Suppressor macrophage treated with lipopolysaccharide for 1 hour (primary cell): ENCODE data around the gene KLF2.
A peak's percentile ranks its signal among the peaks of the same experiment; 100 is the strongest.

Source experiments
- DNase-seq, 3 donors: peaks; one replicate each; pipeline ENCODE4 v3.0.0-alpha.2; 2020 to 2022

The KLF2 gene

DNA sequence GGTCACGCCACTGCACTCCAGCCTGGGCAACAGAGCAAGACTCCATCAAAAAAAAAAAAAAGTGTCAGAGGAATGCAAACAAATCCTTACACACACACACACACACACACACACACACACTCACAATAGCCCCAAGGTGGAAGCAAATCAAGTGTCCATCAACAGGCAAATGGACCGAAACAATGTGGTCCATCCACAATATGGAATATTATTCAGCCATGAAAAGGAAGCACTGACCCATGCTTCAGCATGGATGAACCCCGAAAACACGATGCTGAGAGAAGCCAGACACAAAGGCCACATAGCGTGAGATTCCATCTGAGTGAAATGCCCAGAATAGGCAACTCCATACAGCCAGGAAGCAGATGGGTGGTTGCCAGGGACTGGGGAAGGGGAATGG is 16.5 kb upstream of the KLF2 start:
- no peak for DNase-seq

DNA sequence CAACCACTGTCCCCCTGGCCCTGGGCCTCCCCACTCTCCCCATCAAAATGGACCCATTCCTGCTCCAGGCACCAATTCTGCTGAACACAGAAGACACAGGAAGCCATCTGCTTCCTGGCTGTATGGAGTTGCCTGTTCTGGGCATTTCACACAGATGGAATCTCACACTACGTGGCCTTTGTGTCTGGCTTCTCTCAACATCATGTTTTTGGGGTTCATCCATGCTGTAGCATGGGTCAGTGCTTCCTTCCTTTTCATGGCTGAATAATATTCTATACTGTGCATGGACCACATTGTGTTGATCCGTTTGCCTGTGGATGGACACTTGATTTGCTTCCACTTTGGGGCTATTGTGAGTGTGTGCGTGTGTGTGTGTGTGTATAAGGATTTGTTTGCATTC is 15.0 kb upstream of the KLF2 start:
- no peak for DNase-seq

DNA sequence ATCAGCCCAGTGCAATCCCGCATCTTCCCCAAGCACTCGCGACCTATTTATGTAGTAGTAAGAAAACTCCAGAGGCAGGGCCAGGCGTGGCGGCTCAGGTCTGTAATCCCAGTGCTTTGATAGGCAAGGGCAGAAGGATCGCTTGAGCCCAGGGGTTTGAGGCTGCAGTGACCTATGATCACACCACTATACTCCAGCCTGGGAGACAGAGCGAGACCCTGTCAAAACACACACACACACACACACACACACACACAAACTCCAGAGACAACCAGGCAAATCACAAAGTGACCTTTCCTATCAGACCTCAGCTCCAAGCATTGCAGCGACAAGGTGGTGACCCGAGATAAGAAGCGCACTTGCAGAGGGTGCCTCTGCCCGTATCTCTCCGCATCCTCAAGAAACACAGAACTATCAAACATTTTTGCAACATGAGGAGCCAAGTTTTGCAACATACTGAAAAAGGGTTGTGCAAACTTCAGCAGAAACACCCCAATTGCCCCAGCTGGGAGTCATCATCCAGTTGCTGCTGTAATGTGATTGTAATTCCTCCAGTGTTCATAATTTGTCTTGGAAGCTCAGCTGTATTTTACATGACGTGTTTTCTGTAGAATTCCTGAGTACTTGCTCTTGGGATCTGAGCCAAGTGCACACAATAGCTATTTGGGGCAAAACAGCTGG is 8.7 kb upstream of the KLF2 start:
- DNase-seq: peak; percentile 79 to 91 (median 89)

DNA sequence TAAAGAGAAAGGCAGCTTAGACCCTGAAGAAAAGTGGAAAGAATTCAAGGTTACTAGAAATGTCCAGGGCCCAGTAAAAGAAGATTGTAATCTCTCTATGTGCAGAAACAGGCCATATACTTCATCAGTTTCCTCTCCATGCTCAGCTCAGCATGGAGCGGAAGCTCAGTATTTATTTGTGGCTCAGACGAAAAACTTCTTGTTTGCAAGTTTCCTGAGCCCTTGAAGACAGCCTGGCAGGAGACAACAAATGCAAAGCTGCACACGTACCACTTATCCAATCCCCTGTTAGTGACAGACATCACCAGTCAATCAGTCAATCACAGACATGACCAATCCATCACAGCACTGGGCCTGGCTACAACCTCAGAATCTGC is 8.1 kb upstream of the KLF2 start:
- no peak for DNase-seq

DNA sequence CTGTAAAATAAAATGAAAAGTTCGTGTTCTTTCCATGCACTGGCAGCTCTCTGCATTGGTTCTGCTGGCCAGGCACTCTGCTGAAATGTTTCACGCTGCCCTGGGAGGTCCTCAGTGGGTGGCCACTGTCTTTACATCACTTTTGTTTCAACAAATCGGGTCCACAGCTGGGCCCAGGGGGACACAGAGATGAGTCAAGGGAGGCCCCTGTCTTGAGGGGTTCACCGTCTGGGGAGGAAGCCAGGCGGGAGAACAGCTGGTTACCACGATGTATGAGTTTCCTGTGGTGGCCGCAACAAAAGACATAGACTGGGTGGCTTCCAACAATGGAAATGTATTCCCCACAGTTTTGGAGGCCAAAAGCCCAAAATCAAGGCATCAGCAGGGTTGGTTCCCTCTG is 5.1 kb upstream of the KLF2 start:
- peak in 1 of 3 donors; percentile 28 for DNase-seq

DNA sequence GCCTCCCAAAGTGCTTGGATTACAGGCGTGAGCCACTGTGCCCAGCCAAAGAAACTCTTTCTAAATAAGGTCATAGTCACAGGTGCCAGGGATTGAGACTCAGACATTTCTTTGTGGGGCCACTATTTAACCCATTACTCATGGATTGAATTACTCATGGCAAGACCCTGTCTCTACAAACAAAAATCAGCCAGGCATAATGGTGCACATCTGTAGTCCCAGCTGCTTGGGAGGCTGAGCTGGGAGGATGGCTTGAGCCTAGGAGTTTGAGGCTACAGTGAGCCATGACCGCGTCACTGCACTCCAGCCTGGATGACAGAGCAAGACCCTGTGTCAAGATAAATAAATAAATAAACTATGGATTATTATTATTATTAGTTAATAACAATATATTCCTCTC is 3.6 kb upstream of the KLF2 start:
- DNase-seq: no peak

DNA sequence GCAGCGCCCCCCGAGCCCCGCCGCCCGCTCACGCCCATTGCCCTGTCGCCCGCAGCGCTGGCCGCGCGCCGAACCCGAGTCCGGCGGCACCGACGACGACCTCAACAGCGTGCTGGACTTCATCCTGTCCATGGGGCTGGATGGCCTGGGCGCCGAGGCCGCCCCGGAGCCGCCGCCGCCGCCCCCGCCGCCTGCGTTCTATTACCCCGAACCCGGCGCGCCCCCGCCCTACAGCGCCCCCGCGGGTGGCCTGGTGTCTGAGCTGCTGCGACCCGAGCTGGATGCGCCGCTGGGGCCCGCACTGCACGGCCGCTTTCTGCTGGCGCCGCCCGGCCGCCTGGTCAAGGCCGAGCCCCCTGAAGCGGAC is 518 bp downstream of the KLF2 start:
- peak; percentile 36 to 69 (median 45) for DNase-seq

DNA sequence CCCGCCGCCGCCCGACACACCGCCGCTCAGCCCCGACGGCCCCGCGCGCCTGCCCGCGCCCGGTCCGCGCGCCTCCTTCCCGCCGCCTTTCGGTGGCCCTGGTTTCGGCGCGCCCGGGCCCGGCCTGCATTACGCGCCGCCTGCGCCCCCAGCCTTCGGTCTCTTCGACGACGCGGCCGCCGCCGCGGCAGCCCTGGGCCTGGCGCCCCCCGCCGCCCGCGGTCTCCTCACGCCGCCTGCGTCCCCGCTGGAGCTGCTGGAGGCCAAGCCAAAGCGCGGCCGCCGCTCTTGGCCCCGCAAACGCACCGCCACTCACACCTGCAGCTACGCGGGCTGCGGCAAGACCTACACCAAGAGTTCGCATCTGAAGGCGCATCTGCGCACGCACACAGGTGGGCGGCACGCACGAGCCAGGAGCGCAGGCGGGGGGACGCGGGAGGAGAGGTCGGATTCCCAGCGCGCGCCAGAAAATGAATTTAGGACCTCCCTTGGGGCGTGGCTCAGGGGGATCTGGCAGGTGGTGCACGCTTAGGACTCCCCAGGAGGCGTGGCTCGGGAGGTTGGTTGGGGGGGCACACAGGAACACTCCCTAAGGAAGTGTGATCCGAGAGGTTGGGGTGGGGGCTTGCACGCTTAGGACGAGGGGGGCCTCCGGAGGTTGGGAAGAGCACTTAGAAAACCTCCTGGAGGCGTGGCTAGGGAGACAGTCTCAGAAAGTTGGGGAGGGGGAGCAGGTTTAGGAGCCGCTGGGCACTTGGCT is 1.2 kb downstream of the KLF2 start:
- DNase-seq: peak in 1 of 3 donors; percentile 51

DNA sequence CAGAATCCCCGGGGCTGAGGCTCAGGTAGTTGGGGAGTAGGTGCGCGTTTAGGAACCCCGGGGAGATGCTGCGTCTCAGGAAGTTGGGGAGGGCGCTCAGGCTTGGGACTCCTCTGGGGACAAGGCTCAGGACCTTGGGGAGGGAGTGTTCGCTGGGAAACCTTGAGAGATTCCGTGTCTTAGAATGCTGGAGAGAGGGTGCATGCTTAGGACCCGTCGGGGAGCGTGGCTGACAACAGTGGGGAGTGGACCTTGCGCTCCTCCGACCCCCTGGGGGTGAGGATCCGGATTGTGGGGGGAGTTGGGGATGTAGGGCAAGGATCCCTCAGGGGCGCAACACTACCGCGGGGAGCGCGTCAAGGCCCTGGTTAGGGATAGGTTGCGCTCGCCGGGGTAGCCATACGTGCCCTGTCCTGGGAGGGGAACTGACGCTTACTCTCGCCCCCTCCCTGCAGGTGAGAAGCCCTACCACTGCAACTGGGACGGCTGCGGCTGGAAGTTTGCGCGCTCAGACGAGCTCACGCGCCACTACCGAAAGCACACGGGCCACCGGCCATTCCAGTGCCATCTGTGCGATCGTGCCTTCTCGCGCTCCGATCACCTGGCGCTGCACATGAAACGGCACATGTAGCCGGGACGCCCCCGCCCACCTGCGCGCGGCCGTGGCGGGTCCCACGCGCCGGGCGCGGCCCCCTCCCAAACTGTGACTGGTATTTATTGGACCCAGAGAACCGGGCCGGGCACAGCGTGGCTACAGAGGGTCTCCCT is 2.0 kb downstream of the KLF2 start:
- no peak for DNase-seq

DNA sequence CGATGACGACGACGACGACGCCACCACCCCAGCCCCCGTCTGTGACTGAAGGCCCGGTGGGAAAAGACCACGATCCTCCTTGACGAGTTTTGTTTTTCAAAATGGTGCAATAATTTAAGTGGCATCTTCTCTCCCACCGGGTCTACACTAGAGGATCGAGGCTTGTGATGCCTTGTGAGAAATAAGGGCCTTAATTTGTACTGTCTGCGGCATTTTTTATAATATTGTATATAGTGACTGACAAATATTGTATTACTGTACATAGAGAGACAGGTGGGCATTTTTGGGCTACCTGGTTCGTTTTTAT is 2.5 kb downstream of the KLF2 start:
- no peak for DNase-seq

DNA sequence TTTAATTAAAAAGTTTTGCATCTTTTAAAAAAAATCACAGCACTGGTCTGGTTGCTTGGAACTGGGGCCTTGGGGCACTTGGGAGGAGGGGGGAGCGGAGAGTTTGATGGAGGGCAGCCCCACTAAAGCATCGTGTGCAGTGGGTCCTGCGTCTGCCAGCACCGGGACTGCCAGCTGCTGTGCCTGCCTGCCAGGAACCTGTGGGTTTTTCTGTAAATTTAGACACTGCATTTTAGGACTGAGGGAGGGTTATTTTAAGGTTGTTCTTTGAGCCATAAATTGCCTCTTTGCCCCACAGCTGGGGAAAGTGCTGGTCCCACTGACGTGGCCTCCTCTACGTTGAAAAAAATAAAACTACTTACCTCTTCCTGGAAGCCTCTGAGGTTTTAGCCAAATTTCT is 2.9 kb downstream of the KLF2 start:
- no peak for DNase-seq

DNA sequence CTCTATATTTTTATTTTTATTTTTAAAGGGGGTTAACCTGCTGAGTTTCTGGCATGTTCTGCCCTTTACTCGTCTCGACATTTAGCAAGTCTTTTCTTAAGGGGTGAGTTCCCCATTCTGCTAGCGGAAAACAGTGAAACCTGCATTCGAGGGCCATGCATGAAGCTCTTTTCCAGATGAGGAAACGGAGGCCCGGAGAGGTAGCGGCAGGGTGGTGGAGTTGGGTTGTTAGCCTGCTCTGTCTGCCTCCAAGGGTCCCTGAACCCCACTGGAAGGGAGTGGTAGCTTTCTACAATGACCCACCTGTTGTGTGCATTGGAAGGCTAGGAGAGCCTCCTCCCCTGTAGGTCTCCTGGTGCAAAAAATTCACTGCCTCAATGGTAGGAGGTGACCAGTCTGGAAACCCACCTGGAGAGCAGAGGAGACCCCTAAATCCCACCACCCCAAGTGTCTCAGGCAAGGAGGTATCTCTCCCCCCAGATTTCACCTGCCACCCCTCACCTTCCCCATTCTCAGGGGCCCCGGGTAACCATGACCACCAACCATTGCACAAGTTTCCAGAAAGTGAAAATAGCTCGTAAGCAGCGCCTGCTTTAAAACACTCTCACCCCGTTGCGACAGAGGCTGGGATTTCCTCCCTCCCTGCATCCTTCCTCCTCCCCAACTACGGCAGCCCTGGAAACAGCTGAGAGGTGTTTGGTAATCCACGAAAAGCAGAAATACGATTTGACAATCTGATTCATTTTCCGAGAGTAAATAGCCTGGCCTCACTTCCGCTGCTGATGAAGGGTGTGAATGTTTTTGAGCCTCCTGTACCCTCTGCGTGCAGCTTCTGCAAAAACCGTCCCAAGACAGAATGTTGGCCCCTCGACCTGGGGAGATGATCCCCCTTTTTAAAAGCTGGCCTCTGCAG is 3.5 kb downstream of the KLF2 start:
- peak; percentile 96 to 99 (median 98) for DNase-seq

DNA sequence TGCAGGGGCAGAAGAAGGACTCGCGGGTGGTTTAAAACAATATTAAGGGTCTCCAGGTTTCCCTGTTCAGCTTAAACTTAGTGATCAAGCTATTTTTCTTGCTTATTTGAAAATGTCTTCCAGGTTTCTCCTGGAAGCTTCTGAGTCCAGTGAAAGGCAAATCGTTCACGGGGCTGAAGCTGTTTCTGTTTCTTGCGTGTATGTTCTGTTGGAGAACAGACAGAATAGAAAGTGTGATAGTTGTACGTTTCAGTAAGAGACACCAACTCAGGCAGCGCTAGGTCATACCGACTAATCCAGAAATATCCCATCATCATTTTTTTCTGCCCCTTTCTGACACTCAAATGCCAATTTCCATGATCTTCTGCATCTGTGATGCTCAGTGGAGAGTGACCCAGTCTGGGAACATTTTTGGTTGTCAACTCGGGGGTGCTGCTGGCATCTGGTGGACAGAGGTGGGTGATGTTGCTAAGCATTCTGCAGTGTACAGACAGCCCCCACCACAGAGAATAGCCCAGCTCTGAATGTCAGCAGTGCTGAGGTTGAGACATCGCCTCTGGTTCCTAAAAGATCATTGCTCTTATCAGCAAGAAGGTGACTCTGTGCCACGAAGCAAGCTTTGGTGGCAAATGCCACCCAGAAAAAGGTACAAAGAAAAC is 4.3 kb downstream of the KLF2 start:
- peak in 1 of 3 donors; percentile 23 for DNase-seq

DNA sequence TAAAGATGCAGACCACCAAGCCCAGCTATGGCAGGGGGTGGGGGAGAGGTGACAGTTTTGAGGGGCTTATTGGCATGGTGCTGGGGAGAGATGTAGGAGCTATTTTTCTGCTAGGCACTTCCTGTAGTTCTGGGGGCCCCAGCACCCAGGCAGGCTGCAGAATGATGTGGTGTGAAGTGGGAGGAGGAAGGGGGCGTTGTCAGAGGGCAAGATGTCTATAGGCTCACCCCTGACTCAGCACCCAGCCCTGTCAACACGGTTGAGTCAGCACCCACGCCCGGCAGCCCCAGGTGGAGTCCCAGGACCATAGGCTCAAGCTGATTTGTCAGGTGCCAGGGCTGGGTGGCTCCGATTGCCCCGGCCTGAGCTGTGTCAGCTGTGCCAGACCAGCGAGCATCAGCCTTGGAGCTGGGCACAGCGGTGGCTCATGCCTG is 5.8 kb downstream of the KLF2 start:
- peak; percentile 91 to 93 (median 92) for DNase-seq

DNA sequence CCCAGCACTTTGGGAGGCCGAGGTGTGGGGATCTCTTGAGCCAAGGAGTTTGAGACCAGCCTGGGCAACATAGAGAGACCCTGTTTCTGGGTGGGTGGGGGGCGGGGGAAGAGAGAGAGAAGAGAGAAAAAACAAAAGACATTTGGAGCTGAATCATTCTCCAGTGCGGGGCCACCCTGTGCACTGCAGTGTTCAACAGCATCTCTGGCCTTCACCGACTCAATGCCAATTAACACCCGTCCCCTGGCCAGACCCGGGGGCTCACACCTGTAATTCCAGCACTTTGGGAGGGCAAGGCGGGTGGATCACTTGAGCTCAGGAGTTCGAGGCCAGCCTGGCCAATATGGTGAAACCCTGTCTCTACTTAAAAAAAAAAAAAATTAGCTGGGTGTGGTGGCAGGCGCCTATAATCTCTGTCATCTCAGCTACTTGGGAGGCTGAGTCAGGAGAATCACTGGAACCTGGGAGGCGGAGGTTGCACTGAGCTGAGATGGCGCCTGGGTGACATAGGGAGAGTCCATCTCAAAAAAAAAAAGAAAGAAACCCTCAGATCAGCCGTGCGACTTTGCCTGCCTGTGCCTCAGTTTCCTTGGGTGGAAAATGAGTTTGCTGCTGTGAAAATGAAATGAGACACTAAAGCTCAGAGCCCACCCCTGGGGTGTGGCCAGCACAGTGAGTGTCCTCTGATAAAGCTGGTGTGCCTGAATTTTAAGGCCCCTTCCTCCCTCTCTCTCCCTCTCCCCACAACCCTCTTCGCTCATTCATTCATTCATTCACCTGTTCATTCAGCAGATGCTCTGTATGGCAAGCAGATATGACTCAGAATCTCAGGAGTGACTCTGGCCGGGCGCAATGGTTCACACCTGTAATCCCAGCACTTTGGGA is 6.4 kb downstream of the KLF2 start:
- no peak for DNase-seq

DNA sequence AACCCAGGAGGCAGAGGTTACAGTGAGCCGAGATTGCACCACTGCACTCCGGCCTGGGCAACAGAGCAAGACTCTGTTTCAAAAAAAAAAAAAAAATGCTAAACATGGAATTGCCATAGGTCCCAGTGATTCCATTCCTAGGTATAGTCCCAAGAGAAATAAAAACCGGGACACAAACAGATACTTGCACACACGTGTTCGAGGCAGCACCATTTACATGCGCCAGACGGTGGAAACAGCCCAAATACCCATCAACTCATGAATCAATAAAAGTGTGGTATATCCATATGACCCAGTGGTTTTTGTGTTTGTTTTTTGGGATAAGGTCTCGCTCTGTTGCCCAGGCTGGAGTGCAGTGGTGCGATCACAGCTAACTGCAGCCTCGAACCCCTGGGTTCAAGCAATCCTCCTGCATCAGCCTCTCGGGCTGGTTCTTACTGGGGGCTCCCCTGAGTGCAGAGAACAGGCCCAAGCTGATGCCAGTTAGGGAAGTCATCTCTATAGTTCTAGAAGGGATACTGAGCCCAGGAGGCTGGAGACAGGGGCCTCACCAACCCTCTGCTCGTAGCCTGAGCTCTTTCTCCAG is 8.5 kb downstream of the KLF2 start:
- no peak for DNase-seq

DNA sequence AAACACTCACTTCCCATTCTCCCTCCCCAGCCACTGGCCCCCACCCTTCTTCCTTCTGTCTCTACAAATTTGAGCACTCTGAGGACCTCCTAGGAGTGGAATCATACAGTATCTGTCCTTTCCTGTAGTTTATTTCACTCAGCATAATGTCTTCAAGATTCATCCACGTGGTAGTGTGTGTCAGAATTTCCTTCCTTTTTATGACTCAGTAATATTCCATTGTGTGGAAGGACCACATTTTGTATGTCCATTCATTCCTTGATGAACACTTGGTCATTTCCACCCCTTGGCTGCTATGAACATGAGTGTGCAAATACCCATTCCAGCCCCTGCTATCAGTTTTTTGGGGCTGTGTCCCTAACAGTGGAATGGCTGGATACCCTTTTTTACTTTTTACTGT is 9.8 kb downstream of the KLF2 start:
- peak; percentile 55 to 82 (median 79) for DNase-seq

DNA sequence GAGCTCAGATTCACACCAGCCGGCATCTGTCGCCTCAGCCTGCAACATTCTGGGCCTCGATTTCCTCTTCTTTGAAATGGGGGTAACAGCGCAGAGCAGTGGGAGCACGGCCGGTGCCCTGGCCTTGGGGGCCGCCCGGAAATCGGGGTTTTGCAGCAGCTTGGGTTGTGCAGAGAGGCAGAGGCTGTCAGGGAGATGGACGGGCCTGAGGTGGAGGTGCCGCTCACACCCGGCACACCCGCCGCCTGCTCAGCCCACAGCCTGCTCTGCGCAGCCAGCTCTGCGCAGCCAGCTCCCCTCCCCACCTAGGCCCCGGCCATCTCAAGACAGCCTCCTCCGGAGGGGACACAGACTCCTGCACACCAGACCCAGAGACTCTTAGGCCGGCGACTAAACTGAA is 10.6 kb downstream of the KLF2 start:
- no peak for DNase-seq

DNA sequence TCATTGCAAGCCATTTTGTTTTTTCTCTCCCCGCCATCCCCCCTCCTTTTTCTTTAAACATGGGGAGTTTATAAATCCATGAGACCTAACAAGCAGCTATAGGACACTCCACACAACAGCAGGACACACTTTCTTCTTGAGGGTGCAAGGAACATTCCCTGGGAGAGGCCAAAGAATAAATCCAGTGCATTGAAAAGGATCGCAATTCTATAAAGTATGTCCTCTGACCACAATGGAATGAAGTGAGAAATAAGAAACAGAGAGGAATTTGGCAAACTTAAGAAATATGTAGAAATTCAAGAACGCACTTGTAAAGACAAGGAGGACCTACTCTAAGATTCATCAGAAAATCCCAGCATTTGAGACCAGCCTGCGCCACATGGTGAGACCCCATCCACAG is 11.9 kb downstream of the KLF2 start:
- no peak for DNase-seq

DNA sequence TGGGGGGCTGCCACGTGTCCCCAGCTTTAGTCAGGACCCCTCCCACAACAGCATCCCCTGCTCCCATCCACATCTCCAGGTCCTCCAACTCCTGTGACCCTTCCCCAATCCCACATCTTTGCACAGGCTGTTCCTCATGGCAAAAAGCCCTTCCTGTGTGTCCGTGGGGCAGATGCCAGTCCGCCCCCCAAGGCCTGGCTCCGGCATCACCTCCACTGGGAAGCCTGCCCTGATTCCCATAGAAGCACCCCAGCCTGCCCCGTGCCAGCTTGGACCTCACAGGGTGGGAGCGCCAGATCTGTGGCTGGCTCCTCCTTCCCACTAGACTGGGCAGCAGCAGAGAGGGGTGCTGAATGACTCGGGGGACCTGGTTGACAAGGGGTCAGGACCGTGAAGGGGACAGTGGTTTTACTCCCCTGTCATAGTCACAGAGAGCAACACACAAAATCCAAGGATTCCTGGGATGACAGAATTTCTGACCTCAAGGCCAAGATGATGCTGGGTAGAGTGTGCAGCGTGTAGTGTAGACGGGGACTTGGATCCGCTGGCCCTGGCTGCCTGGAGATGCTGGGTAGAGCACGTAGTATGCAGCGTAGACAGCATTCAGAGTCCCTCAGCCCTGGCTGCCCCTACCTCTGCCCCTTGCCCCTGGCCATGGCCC is 13.3 kb downstream of the KLF2 start:
- DNase-seq: no peak
